Activated T-cell treated with anti-CD3 and anti-CD28 coated beads for 4 hours (primary cell): ENCODE data around the gene BTNL9.
"Not testable (repeated sequence)": the region's sequence is repeated elsewhere in the genome, so short reads cannot be mapped to it uniquely, and the experiment has no call there.

ENCODE experiments used
- DNase-seq: peaks from one replicate; pipeline ENCODE4 v3.0.0-alpha.2; 2020

BTNL9 gene

DNA sequence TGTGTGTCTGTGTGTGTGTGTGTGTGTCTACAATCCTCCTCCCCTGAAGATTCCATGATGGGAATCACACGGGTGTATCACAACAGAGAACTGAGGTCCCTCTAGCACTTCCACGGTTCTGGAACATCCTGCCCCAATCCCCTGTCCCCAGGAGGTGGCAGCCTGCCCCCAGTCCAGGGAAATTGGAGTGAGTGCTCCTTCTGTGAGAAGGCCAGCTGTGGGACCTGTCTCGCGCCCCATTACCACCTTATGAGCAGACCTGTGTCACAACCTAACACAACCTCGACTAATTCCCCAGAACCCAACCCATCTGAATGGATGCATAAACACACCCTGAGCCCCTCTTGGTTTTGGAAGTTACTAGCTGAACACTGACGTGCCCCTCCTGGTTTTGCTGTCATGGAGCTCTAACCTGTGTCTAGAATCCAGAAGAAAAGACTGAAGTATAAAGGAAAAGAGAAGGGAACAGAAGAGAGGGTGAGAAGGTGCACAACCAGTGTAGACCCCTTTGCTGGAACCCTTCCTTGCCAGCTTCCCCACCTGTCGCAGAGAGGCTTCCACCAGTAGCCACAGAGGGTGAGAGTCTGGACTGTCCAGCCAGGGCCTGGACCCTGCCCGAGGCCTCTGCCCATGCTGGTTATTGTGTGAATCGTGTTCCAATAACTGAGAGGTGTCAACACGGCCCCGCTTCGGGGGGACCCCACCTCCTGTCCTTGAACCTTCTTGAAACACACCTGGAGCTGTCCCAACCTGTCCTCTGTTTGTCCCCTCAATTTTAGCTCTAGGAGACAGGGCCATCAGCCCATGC, 3.4 kb downstream of the BTNL9 start:
- DNase-seq: no peak

- DNase-seq: no peak
Observed at GRCh38 chr5:181044093-181044599, 4.1 kb downstream of the BTNL9 start.

GRCh38 chr5:181044662-181045305, 4.7 kb downstream of the BTNL9 start:
- no peak for DNase-seq

GRCh38 chr5:181045316-181045715, 5.2 kb downstream of the BTNL9 start:
- no peak for DNase-seq

DNA sequence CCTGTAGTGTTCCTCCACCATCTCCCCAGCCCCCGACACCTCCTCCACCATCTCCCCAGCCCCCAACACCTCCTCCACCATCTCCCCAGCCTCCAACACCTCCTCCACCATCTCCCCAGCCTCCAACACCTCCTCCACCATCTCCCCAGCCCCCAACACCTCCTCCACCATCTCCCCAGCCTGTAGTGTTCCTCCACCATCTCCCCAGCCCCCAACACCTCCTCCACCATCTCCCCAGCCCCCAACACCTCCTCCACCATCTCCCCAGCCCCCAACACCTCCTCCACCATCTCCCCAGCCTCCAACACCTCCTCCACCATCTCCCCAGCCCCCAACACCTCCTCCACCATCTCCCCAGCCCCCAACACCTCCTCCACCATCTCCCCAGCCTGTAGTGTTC, 5.8 kb downstream of the BTNL9 start:
- DNase-seq: not testable (repeated sequence)

GRCh38 chr5:181047288-181047687, 7.2 kb downstream of the BTNL9 start:
- no peak for DNase-seq

- DNase-seq: no peak
Observed at GRCh38 chr5:181047921-181048320, 7.9 kb downstream of the BTNL9 start.

GRCh38 chr5:181050016-181050415, 9.9 kb downstream of the BTNL9 start:
- DNase-seq: no peak

DNA sequence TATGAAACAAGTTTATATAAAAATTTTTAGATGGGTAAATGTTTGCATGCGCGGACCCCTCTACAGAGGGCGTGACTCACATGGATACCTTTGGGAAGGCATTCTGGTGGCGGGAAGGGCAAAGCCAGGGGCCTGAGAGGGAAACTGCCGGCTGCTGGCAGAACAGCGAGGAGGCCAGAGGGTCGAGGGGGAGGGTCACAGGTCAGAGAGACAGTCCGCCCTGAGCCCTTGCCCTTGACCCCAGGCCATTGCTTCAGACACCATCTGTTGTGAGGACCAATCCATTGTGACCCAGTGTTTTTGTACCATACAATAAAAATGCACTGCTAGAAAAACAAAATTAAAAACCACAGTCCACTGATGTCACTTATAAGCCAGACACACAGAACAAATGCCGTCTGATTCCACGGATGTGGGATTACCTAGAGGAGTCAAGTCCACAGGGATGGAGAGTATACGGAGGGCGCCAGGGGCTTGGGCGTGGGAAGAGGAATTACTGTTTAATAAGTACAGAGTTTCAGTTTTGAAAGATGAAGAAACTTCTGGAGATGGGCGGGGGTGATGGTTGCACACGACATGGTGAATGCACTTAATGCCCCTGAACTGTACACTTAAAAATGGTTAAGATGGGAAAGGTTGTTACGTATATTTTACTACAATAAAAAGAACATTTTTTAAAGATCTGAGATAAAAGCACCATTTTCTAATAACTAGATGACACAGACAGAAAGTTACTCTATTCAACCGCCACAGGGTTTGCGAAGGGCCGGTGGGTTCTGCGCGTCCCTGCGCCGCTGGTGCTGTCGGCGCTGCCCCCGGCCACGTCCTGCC, 12.0 kb downstream of the BTNL9 start:
- no peak for DNase-seq

DNA sequence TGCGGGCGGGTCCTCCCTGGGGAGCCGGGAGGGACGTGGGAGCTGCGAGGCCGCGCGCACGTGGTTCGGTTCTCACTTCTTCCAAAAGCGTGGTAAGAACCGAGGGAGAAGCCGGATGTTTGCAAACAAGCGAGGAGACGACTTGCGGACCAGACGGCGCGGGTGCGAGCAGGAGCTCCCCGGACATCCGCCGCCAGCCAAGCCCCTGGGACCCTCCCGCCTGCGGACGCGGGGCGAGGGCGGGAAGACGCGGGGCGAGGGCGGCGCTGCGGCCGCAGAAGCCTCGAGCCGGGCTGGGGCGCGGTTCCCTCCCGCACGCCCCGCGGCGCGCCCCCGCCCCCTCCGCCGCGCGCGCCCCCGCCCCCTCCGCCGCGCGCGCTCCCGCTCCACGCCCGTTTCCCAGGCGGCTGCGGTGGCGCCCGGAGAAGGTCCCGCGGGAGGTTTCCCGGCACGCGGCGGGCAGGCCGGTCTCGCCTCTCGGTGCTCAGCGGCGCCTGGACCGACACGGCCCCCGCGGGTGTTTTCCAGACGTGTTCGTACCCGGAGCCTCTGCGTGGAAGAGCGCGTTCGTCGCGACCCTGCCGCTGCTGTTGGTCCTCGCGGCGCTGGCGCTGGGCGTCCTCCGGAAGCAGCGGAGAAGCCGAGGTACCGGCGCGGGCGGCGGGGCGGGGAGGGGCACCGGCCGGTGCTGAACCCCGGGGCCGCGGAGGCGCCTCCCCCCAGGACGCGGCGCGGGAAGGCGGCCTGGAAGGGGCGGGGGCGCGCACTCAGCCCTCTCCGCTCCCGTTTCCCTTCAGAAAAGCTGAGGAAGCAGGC, 12.8 kb downstream of the BTNL9 start:
- no peak for DNase-seq

GRCh38 chr5:181053488-181054121, 13.5 kb downstream of the BTNL9 start:
- no peak for DNase-seq

GRCh38 chr5:181054138-181054537, 14.1 kb downstream of the BTNL9 start:
- no peak for DNase-seq

GRCh38 chr5:181054871-181055459, 14.9 kb downstream of the BTNL9 start:
- DNase-seq: no peak

DNA sequence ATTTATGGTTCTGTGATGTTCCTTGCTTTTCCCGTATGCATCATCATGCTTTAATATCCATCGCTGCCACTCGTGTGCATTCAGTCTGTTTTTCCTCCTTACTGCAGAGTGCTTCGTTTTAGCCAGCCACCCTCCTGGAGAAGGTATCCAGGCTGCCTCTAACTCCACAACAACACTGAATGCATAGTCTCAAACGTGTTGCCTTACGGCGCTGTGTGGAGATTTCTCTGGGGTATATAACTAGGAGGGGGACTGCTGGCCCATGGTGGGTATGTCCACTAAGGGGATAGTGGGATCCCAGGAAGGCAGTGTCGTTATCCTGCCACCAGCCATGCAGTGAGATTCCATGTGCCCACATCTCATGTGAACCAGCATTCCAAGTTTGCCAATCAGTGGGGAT, 16.4 kb downstream of the BTNL9 start:
- no peak for DNase-seq

GRCh38 chr5:181058321-181058720, 18.3 kb downstream of the BTNL9 start:
- DNase-seq: no peak

DNA sequence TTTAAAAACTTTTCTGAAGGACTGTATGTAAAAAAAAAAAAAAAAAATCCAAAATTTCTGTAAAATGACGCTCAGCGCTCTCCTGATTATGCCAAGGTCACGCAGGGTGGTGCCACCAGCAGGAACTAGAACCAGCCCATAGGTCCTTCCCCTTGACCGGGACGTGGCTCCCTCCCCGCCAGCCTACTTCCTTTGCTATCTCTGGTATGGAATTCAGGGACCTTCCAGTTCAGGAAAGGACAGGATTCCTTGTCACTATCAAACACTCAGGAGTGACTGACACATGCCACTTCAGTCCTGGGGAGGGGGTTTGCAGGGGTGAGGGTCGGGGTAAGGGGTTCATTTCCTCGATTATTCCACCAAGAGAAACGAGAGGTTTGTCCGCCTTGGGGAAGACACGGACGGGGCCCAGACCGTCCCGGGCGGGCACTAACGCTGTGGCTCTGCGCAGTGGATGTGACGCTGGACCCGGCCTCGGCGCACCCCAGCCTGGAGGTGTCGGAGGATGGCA, 18.8 kb downstream of the BTNL9 start:
- DNase-seq: no peak

DNA sequence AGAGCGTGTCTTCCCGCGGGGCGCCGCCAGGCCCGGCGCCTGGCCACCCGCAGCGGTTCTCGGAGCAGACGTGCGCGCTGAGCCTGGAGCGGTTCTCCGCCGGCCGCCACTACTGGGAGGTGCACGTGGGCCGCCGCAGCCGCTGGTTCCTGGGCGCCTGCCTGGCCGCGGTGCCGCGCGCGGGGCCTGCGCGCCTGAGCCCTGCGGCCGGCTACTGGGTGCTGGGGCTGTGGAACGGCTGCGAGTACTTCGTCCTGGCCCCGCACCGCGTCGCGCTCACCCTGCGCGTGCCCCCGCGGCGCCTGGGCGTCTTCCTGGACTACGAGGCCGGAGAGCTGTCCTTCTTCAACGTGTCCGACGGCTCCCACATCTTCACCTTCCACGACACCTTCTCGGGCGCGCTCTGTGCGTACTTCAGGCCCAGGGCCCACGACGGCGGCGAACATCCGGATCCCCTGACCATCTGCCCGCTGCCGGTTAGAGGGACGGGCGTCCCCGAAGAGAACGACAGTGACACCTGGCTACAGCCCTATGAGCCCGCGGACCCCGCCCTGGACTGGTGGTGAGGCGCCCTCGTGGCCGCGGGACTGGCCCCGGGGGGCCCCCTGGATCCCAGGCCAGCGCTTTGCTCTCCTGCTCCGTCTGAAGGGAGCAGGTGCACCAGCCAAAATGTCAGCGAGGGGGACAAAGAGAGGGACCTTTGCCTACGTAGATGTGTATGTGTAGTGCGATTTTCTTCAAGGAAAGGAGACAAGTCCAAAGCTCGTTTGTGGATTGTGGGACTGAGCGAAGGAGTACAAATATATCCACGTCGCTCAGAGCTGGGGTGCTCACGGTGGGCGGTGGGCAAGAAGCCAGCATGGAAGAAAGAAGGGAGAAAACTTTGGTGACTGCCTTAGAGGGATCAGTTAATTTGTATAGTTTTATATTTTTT, 19.5 kb downstream of the BTNL9 start:
- no peak for DNase-seq

GRCh38 chr5:181060231-181060590, 20.1 kb downstream of the BTNL9 start:
- no peak for DNase-seq

- DNase-seq: no peak
Observed at GRCh38 chr5:181060924-181061323, 20.9 kb downstream of the BTNL9 start.

GRCh38 chr5:181061645-181062044, 21.6 kb downstream of the BTNL9 start:
- DNase-seq: no peak
